GM06990 (cell line): Measurements from ENCODE around the gene COMMD10.

ENCODE experiments used
- DNase-seq: peaks from one replicate; pipeline ENCODE4 v3.0.0-alpha.2; 2011; ENCODE audit not compliant: insufficient read length; ENCODE audit errors: extremely low read depth
- H3K27me3 ChIP-seq: replicated peaks from 2 replicates; pipeline ENCODE4 v1.6.0; 2011; ENCODE audit warnings: low read length; ENCODE audit not compliant: control insufficient read depth, insufficient read depth
- H3K36me3 ChIP-seq: 2 replicates; pipeline ENCODE4 v1.5.1; 2011; ENCODE audit warnings: low read length; ENCODE audit not compliant: control insufficient read depth, insufficient read depth
- H3K4me3 ChIP-seq: replicated peaks from 2 replicates; pipeline ENCODE4 v1.5.1; 2011; ENCODE audit warnings: low read depth, mild to moderate bottlenecking, control low read depth, low read length
- CTCF ChIP-seq: IDR thresholded peaks from 2 replicates; pipeline ENCODE4 v1.5.1; 2011; ENCODE audit warnings: low read length, control low read depth, mild to moderate bottlenecking, inconsistent platforms; ENCODE audit not compliant: insufficient read depth, poor library complexity, severe bottlenecking

Gene COMMD10

DNA sequence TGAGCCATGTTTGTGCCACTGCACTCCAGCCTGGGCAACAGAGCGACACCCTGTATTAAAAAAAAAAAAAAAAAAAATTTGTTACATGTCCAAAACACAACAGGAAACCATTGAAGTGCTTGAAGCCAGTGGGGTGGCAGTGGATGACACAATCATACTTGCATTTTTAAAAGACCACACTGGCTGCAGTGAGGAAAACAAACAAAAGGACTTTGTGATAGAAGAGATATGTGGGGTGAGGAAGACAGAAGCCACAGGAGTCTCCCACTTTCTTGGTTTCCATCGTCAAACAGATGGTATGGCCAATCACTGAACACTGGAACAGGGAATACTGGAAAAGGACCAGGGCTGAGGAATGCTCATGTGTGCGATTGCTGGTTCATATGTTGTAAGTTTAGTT lies 20.9 kb upstream of the COMMD10 start:
- TF ChIP-seq CTCF = no peak
- no peak overlapping the region for H3K4me3 ChIP-seq
- DNase-seq = no peak
- no peaks in the 10 kb centered on the region for H3K36me3 ChIP-seq
- no peaks in the 10 kb centered on the region for H3K27me3 ChIP-seq

DNA sequence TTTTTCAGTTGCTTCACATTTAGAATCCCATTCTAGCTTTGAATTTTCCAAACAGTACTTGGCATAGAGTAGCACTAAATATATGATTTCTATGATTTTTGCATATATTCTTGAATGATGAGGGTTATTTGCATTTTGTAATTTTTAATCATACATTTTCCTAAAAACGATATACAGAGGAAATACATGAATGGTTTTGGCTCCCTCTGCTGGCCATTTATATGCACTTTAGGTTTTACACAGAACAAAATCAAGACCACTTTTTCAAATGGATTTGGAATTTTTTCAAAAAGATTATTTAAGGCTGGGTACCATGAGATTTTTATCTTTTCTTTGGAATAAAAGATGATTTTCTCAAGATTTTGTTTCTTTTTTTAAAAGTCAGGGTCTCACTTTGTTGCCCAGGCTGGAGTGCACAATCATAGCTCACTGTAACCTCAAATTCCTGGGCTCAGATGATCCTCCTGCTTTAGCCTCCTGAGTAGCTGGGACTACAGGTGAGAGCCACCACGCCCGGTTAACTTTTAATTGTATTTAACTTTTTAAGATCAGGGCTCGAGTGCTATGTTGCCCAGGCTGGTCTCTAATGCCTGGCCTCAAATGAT lies 16.7 kb upstream of the COMMD10 start:
- Histone ChIP-seq H3K4me3 (no peak overlapping the region), H3K27me3 (no peaks in the 10 kb centered on the region), H3K36me3 (no peaks in the 10 kb centered on the region)
- DNase-seq = no peak
- peak; percentile 60 for TF ChIP-seq CTCF

- no peaks in the 10 kb centered on the region for H3K27me3 ChIP-seq
- no peak for DNase-seq
- TF ChIP-seq CTCF = no peak
- no peak overlapping the region for H3K4me3 ChIP-seq
- no peaks in the 10 kb centered on the region for H3K36me3 ChIP-seq
These were observed 13.6 kb upstream of the COMMD10 start for GRCh38 chr5:116071211-116071610.

DNA sequence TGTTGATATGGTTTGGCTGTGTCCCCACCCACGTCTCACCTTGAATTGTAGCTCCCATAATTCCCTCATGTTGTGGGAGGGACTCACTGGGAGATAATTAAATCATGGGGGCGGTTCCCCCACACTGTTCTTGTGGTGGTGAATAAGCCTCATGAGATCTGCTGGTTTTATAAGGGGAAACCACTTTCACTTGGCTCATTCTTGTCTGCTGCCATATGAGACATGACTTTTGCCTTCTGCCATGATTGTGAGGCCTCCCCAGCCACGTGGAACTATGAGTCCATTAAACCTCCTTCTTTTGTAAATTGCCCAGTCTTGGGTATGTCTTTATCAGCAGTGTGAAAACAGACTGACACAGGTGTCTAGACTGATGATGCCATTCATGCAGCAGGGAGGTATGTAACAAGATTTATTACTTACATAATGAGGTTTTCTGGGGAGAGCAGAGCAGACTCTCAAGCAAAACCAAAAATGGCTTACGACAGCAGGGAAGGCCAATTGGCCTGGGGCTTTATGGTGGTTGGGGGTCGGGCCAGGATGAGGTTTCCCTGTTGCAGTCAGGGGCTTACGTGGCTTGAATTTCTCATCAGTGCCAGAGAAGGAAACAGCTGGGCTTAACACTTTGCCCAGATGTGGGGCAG lies 9.5 kb upstream of the COMMD10 start:
- Histone ChIP-seq H3K36me3 (no peaks in the 10 kb centered on the region), H3K4me3 (no peak overlapping the region), H3K27me3 (no peaks in the 10 kb centered on the region)
- DNase-seq = peak; percentile 30
- TF ChIP-seq CTCF = no peak

- Histone ChIP-seq H3K36me3 (no peaks in the 10 kb centered on the region; the same call in 1 of the 2 replicates), H3K27me3 (no peaks in the 10 kb centered on the region), H3K4me3 (no peak overlapping the region)
- no peak for TF ChIP-seq CTCF
- DNase-seq = peak; percentile 72
These were observed 8.3 kb upstream of the COMMD10 start for GRCh38 chr5:116076496-116076895.
